GM19239 (cell line): ENCODE results near the gene PRTN3.
"Not testable (repeated sequence)": the region's sequence is repeated elsewhere in the genome, so short reads cannot be mapped to it uniquely, and the experiment has no call there.

ENCODE experiments used
- DNase-seq: peaks from one replicate; pipeline ENCODE4 v3.0.0; 2011; ENCODE audit warnings: low spot score; ENCODE audit not compliant: insufficient read length
- FAIRE-seq: peaks from 2 replicates; lab custom pipeline; 2011; peaks lifted over from hg19 to GRCh38; lab: Jason Lieb, UNC

Gene PRTN3

GRCh38 chr19:842802-843179 lies 2.0 kb downstream of the PRTN3 start:
- DNase-seq, FAIRE-seq: not testable (repeated sequence)

- DNase-seq (no peak), FAIRE-seq (no peak)
These were observed 2.5 kb downstream of the PRTN3 start for GRCh38 chr19:843180-843835.

DNA sequence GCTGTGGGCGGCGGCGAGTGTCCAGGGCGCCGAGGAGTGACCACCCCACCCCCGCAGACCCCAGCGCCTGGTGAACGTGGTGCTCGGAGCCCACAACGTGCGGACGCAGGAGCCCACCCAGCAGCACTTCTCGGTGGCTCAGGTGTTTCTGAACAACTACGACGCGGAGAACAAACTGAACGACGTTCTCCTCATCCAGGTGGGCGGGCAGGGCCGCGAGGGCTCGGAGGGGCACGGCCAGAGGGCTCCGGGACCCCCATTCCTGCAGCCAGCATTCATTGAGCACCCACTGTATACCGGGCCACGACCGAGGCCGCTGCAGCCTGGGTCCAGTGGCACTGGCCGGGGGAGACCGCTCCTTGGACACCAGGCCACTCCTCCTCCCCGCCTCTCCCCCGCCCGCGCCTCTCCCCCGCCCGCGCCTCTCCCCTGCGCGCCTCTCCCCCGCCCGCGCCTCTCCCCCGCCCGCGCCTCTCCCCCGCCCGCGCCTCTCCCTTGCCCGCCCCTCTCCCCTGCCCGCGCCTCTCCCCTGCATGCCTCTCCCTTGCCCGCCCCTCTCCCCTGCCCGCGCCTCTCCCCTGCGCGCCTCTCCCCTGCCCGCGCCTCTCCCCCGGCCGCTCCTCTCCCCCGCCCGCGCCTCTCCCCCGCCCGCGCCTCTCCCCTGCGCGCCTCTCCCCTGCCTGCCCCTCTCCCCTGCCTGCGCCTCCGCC lies 3.2 kb downstream of the PRTN3 start:
- FAIRE-seq (no peak), DNase-seq (no peak)

GRCh38 chr19:844546-844971 lies 3.8 kb downstream of the PRTN3 start:
- DNase-seq (no peak), FAIRE-seq (no peak)

DNA sequence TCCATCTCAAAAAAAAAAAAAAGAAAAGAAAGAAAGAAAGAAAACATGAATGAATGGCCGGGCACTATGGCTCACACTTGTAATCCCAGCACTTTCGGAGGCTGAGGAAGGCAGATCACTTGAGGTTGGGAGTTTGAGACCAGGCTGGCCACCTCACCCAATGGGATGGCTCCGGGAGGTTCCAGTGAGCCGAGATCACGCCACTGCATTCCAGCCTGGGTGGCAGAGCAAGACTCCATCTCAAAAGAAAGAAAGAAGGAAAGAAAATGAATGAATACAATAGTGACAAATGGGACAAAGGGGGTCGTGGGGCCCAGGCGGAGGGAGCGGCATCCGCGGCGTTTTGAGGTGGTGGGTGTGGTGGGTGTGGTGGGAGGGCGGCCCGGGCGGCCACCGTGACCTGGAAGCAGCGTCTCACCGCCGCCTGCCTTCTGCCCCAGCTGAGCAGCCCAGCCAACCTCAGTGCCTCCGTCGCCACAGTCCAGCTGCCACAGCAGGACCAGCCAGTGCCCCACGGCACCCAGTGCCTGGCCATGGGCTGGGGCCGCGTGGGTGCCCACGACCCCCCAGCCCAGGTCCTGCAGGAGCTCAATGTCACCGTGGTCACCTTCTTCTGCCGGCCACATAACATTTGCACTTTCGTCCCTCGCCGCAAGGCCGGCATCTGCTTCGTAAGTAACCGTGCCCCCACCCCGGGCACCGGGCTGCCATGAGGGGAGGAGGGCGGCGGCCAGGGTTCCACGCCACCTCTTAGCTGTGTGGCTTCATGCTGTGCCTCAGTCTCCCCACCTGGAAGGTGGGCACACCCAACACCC lies 5.1 kb downstream of the PRTN3 start:
- no peak for FAIRE-seq
- no peak for DNase-seq

DNA sequence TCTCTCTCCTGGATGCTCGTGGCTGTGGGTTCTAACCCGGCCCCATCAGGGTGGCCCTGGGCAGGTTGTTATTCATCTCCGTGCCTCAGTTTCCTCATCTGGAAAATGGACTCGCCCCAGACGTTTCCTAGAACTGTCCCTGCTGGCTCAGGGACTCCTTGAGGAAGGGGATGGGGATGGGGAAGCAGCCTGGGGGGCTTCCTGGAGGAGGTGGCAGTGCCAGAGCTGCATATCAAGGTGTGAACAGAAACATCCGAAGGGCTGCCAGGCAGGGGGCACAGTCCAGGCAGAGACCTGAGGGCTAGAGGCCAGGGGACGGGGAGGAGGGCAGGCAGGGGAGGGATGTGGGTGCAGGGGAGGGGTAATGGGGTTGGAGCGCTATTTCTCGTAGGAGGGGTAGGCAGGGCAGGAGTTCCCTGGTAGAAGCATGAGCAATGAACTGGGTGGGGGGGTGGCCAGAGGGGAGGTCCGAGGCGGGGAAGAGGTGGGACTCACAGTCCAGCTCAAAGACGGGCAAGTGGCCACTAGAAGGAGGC lies 7.7 kb downstream of the PRTN3 start:
- no peak for FAIRE-seq
- no peak for DNase-seq

GRCh38 chr19:849195-849594 lies 8.4 kb downstream of the PRTN3 start:
- FAIRE-seq, DNase-seq: not testable (repeated sequence)

DNA sequence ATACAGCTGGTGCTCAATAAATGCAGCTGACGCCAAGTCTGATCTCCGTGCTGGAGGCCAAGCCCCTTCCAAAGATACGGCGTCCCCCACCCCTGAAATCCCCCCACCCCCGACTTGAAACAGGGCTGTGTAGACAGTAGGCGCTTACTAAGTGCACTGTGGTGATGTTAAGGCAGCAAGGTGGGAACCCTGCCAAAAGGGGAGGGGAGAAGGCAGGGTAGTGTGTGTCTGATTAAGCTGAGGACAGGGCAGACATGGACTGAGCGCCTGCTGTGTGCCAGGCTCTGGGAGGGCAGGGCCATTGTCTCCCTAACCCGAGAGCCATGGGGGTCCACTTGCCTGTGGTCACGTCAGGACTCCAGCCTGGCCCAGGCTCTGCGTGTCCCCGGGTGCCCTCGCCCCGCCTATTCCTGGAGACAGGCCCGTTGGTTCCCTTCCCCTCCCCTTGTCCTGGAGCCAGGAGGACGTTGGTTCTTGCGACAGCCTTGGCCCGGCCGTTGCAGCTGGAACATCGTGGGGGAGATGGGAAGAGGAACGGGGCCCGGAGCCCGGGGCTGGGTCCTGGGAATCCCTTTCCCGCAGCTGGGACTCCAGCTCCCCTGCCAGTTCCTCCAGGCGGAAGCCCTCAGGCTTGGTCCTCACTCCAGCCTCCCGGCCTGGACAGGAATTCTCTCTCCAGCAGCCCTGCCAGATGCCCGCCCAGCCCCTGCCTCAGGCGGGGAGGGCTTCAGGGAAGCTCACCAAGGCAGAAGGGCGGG lies 9.6 kb downstream of the PRTN3 start:
- no peak for FAIRE-seq

GRCh38 chr19:850979-851335 lies 10.2 kb downstream of the PRTN3 start:
- DNase-seq = no peak
- no peak for FAIRE-seq

More for the DNA sequence above, 9.6 kb downstream of the PRTN3 start:
- no peak for DNase-seq

- DNase-seq = no peak
These were observed 11.6 kb downstream of the PRTN3 start, which contains the start of gene ELANE for GRCh38 chr19:852136-853013. TSS of gene ELANE (plus strand) at chr19:852303. CDS start at chr19:852329, 26 bp downstream.

DNA sequence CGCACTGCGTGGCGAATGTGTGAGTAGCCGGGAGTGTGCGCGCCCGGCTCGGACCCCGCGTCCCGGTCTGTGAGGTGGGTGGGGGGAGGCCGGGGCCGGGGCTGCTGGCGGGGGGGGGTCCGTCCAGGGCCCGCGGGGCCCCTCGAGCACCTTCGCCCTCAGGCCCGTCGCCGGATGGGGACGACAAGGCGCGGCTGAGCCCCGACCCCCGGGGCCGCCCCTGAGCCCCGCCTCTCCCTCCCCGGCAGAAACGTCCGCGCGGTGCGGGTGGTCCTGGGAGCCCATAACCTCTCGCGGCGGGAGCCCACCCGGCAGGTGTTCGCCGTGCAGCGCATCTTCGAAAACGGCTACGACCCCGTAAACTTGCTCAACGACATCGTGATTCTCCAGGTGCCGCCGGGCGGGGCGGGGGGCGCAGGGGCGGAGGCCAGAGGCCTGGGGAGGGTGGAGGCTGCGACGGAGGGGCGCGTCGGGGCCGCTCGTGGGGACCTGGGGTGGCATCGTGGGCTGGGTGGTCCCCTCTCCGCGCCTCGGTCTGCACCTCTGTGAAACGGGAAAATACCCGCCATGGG lies 12.3 kb downstream of the PRTN3 start:
- FAIRE-seq = no peak

More at GRCh38 chr19:852136-853013, 11.6 kb downstream of the PRTN3 start, which contains the start of gene ELANE:
- no peak for FAIRE-seq

DNA sequence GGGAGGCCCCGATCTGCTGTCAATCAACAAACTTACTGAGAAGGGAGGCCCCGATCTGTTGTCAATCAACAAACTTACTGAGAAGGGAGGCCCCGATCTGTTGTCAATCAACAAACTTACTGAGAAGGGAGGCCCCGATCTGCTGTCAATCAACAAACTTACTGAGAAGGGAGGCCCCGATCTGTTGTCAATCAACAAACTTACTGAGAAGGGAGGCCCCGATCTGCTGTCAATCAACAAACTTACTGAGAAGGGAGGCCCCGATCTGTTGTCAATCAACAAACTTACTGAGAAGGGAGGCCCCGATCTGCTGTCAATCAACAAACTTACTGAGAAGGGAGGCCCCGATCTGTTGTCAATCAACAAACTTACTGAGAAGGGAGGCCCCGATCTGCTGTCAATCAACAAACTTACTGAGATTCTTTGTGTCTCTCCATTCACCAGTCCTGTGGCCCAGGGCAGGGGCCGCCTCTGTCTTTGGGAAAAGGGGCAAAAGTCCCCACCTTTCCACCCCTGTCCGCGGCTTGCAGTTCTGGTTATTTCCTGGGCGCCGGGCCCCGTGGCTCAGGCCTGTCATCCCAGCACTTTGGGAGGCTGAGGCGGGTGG lies 12.9 kb downstream of the PRTN3 start:
- not testable (repeated sequence) for FAIRE-seq

More for the DNA sequence above, 12.3 kb downstream of the PRTN3 start:
- DNase-seq = no peak

GRCh38 chr19:854549-854948 lies 13.8 kb downstream of the PRTN3 start:
- FAIRE-seq = no peak
- no peak for DNase-seq

More for the DNA sequence above, 12.9 kb downstream of the PRTN3 start:
- DNase-seq = not testable (repeated sequence)

DNA sequence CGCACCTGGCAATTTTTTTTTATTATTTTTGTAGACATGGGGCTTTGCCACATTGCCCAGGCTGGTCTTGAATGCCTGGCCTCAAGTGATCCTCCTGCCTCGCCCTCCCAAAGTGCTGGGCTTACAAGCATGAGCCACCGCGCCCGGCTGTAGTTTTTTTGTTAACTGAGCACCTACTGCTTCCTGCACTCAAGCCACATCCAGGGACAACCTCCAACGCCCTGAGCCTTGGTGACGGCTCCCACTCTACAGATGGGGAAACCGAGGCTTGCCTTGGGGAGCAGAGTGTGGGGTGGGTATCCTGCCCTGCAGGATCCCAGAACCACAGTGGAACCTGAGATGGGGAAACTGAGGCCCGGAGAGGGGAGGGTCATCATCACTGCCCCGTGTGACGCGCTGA lies 14.3 kb downstream of the PRTN3 start:
- FAIRE-seq (no peak), DNase-seq (no peak)

- FAIRE-seq (no peak), DNase-seq (no peak)
These were observed 14.8 kb downstream of the PRTN3 start for GRCh38 chr19:855566-856120.

GRCh38 chr19:858284-858683 lies 17.5 kb downstream of the PRTN3 start:
- FAIRE-seq (no peak), DNase-seq (no peak)

- DNase-seq (no peak), FAIRE-seq (no peak)
These were observed 18.4 kb downstream of the PRTN3 start, which contains the start of gene CFD for GRCh38 chr19:858868-859843. TSS of gene CFD (plus strand) at chr19:859664. CDS start at chr19:859690, 26 bp downstream.
